ENCODE measurements around the gene RNF144B. TPM values are rescaled to one million over a fixed set of nuclear protein-coding genes. Genes with fewer than 3 reads are reported as not detected.

Gene RNF144B
- polyA plus RNA-seq, 3 donors = 25.6 to 31.0 (median 27.9) TPM

DNA sequence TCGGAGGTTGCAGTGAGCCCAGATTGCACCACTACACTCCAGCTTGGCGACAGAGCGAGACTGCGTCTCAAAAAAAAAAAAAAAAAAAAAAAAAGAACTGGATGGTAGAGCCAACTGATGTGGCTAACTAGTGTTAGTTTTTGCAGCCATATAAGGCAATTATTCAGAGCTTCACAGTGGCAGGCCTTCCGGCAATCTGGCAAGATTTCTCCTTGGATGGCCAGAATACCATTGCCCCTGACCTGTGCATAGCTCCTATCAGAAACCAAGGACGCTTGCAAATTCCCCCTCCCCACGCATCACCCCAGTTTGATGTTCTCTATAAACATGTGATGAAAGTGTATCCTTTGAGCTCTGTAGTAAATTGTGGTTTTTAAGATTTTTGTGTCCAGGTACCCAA, 127.0 kb downstream of the RNF144B start:
- WGBS (ENCODE audit: insufficient coverage) = no CpG with 5 or more reads among the region's 7 CpGs
- Mint-ChIP-seq H3K27ac (no peak overlapping the region), H3K4me1 (peaks cover 4% of the 10 kb centered on the region)

DNA sequence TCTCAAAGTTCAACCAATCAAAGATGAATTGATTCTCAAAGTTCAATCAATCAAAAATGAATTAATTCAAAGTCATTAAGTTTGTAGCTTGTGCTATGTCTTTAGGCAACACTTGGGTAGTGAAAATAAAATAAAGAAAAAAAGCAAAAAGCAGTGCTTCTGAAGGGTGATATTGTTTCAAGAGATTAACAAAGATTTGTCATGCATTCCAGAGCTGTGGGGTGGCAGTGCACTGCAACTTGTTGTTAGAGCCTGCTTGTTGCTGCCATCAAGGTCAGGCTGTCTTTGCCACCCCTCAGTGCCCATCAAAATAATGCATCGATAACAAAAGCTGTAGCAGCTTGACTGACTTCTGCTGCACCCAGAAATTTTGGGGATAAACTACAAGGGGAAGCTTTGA, 128.6 kb downstream of the RNF144B start:
- Histone ChIP-seq H3K79me2 (ENCODE audit: insufficient read depth, low read length) (no peaks in the 10 kb centered on the region), H3K27me3 (ENCODE audit: control insufficient read depth in 2 of 2, insufficient read depth in 2 of 2, low read length in 2 of 2) (no peaks in the 10 kb centered on the region), H3K9ac (ENCODE audit: insufficient read depth, low read length, poor library complexity, severe bottlenecking) (no peak overlapping the region), H3K4me2 (replicated peaks; ENCODE audit: extremely low read depth, low read length, poor library complexity, severe bottlenecking) (no peak overlapping the region), H4K20me1 (ENCODE audit: insufficient read depth, low read length) (no peaks in the 10 kb centered on the region), H3K4me1 (ENCODE audit: control insufficient read depth in 1 of 2, insufficient read depth in 2 of 2, low read length in 2 of 2) (peaks cover 3% of the 10 kb centered on the region in 2 donors), H3K4me3 (replicated peaks in 1 of 3; ENCODE audit: low read depth in 2 of 3, low read length in 3 of 3) (no peak overlapping the region), H3K27ac (ENCODE audit: low read depth in 1 of 2, low read length in 2 of 2) (no peak overlapping the region), H3K36me3 (replicated peaks in 1 of 2; ENCODE audit: control insufficient read depth in 1 of 2, insufficient read depth in 2 of 2, low read length in 2 of 2) (no peaks in the 10 kb centered on the region), H2AFZ (ENCODE audit: insufficient read depth, low read depth, low read length, poor library complexity, severe bottlenecking) (no peak overlapping the region), H3K9me3 (replicated peaks in 1 of 2; ENCODE audit: control insufficient read depth in 1 of 2, insufficient read depth in 1 of 2, low read length in 2 of 2) (peaks cover 0 to 3% of the 10 kb centered on the region in 2 donors)
- TF ChIP-seq, protein P1, sequence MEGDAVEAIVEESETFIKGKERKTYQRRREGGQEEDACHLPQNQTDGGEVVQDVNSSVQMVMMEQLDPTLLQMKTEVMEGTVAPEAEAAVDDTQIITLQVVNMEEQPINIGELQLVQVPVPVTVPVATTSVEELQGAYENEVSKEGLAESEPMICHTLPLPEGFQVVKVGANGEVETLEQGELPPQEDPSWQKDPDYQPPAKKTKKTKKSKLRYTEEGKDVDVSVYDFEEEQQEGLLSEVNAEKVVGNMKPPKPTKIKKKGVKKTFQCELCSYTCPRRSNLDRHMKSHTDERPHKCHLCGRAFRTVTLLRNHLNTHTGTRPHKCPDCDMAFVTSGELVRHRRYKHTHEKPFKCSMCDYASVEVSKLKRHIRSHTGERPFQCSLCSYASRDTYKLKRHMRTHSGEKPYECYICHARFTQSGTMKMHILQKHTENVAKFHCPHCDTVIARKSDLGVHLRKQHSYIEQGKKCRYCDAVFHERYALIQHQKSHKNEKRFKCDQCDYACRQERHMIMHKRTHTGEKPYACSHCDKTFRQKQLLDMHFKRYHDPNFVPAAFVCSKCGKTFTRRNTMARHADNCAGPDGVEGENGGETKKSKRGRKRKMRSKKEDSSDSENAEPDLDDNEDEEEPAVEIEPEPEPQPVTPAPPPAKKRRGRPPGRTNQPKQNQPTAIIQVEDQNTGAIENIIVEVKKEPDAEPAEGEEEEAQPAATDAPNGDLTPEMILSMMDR (IDR thresholded peaks at IDR 0.05) = no peak
- Mint-ChIP-seq H3K36me3 (no peaks in the 10 kb centered on the region), H3K27me3 (ENCODE audit: low read depth in 3 of 3) (peaks cover 2 to 6% (median 3%) of the 10 kb centered on the region in 3 donors), H3K9me3 (peaks cover 0 to 2% (median 0%) of the 10 kb centered on the region in 7 donors), H3K4me3 (no peak overlapping the region), H3K27ac (no peak overlapping the region), H3K4me1 (peaks cover 1% of the 10 kb centered on the region)
- intact Hi-C loops (cut with micrococcal nuclease) = no loop called here
- DNase-seq = no peak
- no CpG with 5 or more reads among the region's 1 CpG for whole genome bisulfite sequencing (ENCODE audit: insufficient coverage)

More for the DNA sequence above, 127.0 kb downstream of the RNF144B start:
- H3K4me3 Mint-ChIP-seq = no peak overlapping the region
- Histone ChIP-seq H2AFZ (ENCODE audit: insufficient read depth, low read depth, low read length, poor library complexity, severe bottlenecking) (no peak overlapping the region), H3K4me2 (replicated peaks; ENCODE audit: extremely low read depth, low read length, poor library complexity, severe bottlenecking) (no peak overlapping the region), H3K36me3 (replicated peaks in 1 of 2; ENCODE audit: control insufficient read depth in 1 of 2, insufficient read depth in 2 of 2, low read length in 2 of 2) (no peaks in the 10 kb centered on the region), H3K4me3 (replicated peaks in 1 of 3; ENCODE audit: low read depth in 2 of 3, low read length in 3 of 3) (no peak overlapping the region), H4K20me1 (ENCODE audit: insufficient read depth, low read length) (no peaks in the 10 kb centered on the region), H3K27ac (ENCODE audit: low read depth in 1 of 2, low read length in 2 of 2) (no peak overlapping the region), H3K27me3 (ENCODE audit: control insufficient read depth in 2 of 2, insufficient read depth in 2 of 2, low read length in 2 of 2) (no peaks in the 10 kb centered on the region), H3K9me3 (replicated peaks in 1 of 2; ENCODE audit: control insufficient read depth in 1 of 2, insufficient read depth in 1 of 2, low read length in 2 of 2) (peaks cover 0 to 4% of the 10 kb centered on the region in 2 donors), H3K79me2 (ENCODE audit: insufficient read depth, low read length) (no peaks in the 10 kb centered on the region), H3K4me1 (ENCODE audit: control insufficient read depth in 1 of 2, insufficient read depth in 2 of 2, low read length in 2 of 2) (peaks cover 6% of the 10 kb centered on the region in 2 donors), H3K9ac (ENCODE audit: insufficient read depth, low read length, poor library complexity, severe bottlenecking) (no peak overlapping the region)
- peaks cover 2 to 4% (median 3%) of the 10 kb centered on the region in 3 donors for H3K27me3 Mint-ChIP-seq (ENCODE audit: low read depth in 3 of 3)
- H3K36me3 Mint-ChIP-seq = no peaks in the 10 kb centered on the region
- H3K9me3 Mint-ChIP-seq = peaks cover 0 to 5% (median 0%) of the 10 kb centered on the region in 7 donors
- TF ChIP-seq, protein P1 (IDR thresholded peaks at IDR 0.05) = no peak
- no peak for DNase-seq
- intact Hi-C loops (cut with micrococcal nuclease) = no loop called here

Other genes starting within 250 kb of the RNF144B start
- gene TPMT, start 232.3 kb upstream of the RNF144B start, polyA plus RNA-seq = 10 to 100 TPM; 10.5 to 33.1 (median 27.5) TPM
- 10 to 100 TPM in 2 of 3 donors, 1 to 10 TPM in 1; 4.4 to 50.8 (median 24.1) TPM for gene KDM1B, start 231.9 kb upstream of the RNF144B start, polyA plus RNA-seq
- 10 to 100 TPM; 32.3 to 63.9 (median 56.5) TPM for gene DEK, start 122.8 kb upstream of the RNF144B start, polyA plus RNA-seq